Mucosa of rectum (tissue), 2 donors: Measurements from ENCODE around the gene GJB2.

Experiments used
- H3K27ac ChIP-seq, 2 donors: one replicate each; pipeline ENCODE4 v1.7.0; 2013; ENCODE audit warnings: inconsistent platforms in 2 of 2, low read depth in 2 of 2, low read length in 2 of 2
- H3K27me3 ChIP-seq, 2 donors: one replicate each; pipeline ENCODE4 v1.7.0; 2013; ENCODE audit warnings: low read length in 2 of 2; ENCODE audit not compliant: control insufficient read depth in 2 of 2, insufficient read depth in 2 of 2
- H3K36me3 ChIP-seq, 2 donors: one replicate each; pipeline ENCODE4 v1.7.0; 2013; ENCODE audit warnings: low read length in 2 of 2; ENCODE audit not compliant: control insufficient read depth in 2 of 2, insufficient read depth in 2 of 2
- H3K4me1 ChIP-seq, 2 donors: one replicate each; pipeline ENCODE4 v1.7.0; 2013; ENCODE audit warnings: low read length in 2 of 2, mild to moderate bottlenecking in 1 of 2; ENCODE audit not compliant: control insufficient read depth in 2 of 2, insufficient read depth in 2 of 2
- H3K4me3 ChIP-seq, 2 donors: one replicate each; pipeline ENCODE4 v1.7.0; 2013; ENCODE audit warnings: low read length in 2 of 2
- H3K9ac ChIP-seq, 2 donors: one replicate each; pipeline ENCODE4 v1.7.0; 2013; ENCODE audit warnings: low read length in 2 of 2, low read depth in 1 of 2, mild to moderate bottlenecking in 1 of 2
- H3K9me3 ChIP-seq, 2 donors: one replicate each; pipeline ENCODE4 v1.7.0; 2013; ENCODE audit warnings: low read length in 2 of 2; ENCODE audit not compliant: control insufficient read depth in 2 of 2
- donor health status: healthy.
- donor health status: Normal muscosa, but diverticular disease.

GJB2 gene

DNA sequence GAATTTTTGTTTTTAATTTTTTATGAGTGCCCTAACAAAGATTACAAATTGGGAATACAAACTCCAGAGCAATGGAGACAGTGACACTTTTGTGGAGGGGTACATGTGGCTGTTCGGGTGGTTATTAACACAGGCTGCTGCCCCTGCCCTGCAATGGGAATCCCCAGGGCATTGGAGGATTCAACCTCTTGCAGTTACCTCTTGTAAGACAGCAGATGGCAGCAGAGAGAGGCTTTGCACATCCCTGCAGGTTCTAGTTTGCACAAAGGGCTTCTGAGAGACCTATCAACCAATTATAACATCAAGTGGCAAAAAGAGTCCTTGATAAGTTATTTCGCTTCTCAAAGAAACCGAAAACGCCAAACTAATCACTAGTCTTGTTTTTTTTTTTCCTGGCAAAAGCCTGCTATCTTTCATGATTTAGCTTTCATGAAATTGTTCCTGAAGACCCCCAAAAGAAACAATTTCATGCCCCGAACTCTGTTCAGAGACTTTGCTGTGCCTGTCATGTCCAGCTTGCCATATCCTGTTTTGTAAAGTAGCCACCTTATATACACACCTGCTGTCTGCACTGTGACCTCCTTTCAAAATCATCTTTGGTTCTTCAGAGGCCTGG lies 10.4 kb downstream of the GJB2 start:
- Histone ChIP-seq H3K36me3 (no peaks in the 10 kb centered on the region), H3K27ac (no peak overlapping the region), H3K4me3 (no peak overlapping the region), H3K9me3 (no peaks in the 10 kb centered on the region), H3K4me1 (no peaks in the 10 kb centered on the region), H3K27me3 (peaks cover 6% of the 10 kb centered on the region in 2 donors), H3K9ac (no peak overlapping the region)

DNA sequence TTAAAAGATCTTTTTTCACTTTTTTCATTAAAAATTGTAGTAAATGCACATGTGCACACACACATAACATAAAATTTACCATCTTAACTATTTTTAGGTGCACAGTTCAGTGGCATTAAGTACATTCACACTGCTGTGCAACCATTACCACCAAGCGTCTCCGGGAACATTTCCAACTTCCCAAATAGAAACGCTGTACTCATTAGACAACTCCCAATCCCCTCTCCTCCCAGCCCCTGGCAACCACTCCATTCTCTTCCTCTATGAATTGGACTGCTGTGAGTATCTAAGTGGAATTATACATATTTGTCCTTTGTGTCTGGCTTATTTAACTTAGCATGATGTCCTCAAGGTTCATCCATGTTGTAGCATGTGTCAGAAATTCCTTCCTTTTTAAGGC lies 11.6 kb downstream of the GJB2 start:
- no peak overlapping the region for H3K9ac ChIP-seq
- no peaks in the 10 kb centered on the region for H3K4me1 ChIP-seq
- H3K36me3 ChIP-seq, result no peaks in the 10 kb centered on the region
- peaks cover 6% of the 10 kb centered on the region in 2 donors for H3K27me3 ChIP-seq
- no peak overlapping the region for H3K4me3 ChIP-seq
- H3K27ac ChIP-seq, result no peak overlapping the region
- H3K9me3 ChIP-seq, result no peaks in the 10 kb centered on the region

DNA sequence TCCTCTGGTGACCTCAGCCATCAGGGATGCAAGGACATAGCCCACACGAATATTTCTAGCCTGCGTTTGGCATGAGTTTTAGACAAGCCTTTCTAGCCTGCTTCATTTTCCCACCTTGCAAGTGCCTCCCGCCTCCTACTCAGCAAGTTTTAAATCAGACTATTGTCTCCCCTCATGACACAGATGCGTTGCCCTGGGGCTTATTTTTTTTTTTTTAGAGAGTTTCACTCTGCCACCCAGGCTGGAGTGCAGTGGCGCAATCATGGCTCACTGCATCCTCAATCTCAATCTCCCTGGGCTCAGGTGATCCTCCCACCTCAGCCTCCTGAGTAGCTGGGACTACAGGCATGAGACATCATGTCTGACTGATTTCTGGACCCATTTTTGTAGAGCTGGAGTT lies 14.6 kb downstream of the GJB2 start:
- Histone ChIP-seq H3K36me3 (no peaks in the 10 kb centered on the region), H3K9me3 (no peaks in the 10 kb centered on the region), H3K27ac (no peak overlapping the region), H3K9ac (no peak overlapping the region), H3K27me3 (peaks cover 3 to 6% of the 10 kb centered on the region in 2 donors), H3K4me3 (no peak overlapping the region), H3K4me1 (no peaks in the 10 kb centered on the region)

DNA sequence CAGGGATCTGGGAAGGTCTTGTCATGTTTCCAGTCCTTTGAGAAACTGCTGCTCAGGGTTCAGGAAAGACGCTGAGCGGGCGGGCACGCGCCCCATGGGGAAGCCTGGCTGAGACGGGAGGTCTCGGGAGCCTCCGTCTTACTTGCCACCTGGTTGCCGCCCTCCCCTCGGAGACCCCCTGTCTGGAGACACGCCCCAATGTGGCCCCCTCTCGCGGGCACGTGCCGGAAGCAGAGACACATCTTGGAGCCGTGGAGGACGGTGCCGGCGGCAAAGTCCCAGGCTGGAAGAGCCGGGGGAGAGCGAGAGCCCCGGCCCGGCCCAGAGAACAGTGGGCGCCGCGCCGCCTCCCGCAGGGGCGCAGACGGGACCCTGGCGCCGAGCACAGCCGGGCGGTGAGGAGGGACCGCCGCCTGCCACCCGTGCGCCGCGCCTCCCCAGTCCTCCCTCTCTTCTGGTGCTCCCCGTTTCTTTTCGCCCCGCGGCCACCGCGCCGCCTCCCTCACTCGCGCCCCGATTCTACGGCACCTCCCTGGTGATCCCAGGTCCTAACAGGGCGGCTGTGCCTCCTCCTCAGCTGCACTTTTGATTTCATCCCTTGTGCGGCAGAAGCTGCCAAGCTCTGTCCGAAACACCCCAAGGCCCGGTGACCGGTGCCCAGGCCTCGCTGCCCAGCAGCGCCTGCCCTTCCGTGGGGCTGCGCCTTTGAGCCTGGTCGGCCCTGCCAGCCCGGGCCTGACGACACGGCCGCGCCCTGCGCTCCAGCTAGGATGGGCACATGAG lies 15.5 kb downstream of the GJB2 start:
- Histone ChIP-seq H3K36me3 (no peaks in the 10 kb centered on the region), H3K4me1 (no peaks in the 10 kb centered on the region), H3K27ac (no peak overlapping the region), H3K27me3 (peaks cover 3 to 6% of the 10 kb centered on the region in 2 donors), H3K9ac (no peak overlapping the region), H3K4me3 (no peak overlapping the region), H3K9me3 (no peaks in the 10 kb centered on the region)

DNA sequence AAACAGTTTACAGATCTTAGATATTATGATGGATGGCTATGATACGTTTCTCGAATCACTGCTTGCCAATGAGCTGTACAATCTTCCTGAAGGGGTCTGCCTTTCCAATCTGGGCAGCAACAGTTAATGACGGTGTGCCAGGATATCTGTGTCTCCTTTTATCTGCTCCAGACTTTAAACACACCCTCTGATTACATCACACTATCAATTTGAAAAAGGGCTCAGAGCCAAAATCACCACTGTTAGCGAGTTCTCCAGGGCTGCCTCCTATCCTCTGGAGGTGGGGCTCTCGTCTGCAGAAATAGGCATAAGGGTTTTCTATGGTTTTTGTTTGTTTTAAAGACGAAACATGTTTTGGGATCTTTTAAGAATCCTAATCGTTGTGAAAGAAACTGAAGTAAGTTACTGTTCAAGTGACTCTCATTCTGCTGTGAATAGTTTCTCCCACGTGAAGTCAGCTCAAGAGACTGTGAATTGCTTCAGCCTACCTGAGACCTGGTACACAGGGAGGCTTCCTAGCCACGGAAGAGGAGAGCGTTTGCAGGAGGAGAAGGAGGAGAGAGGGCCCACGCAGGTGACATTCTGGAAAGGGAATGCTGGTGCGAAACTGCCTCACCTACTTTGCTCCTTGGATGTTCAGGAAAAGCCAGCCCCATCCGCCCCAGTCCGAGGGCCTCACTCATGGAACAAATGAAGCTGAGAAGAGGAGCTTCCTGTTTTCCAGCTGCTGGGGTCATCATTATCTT lies 16.7 kb downstream of the GJB2 start:
- Histone ChIP-seq H3K9ac (no peak overlapping the region), H3K27me3 (peaks cover 3 to 6% of the 10 kb centered on the region in 2 donors), H3K4me1 (no peaks in the 10 kb centered on the region), H3K27ac (no peak overlapping the region), H3K9me3 (no peaks in the 10 kb centered on the region), H3K36me3 (no peaks in the 10 kb centered on the region), H3K4me3 (no peak overlapping the region)

DNA sequence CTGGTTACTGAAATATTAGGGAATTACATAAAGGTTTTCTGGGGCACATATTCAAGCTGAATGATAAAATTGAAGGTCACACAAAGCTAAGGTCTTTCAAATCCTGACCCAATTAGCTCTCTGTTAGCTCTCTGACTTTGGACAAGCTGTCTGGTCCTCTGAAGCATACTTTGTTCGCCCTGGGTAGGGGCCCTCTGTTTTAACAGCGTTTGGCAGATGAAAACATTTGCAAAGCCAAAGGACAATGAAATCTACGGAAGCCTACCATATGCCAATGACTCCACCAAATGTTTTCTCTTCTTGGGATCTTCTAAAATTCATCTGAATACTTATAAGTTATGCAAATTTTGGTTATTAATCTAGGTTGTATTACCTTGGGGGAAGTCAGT lies 17.3 kb downstream of the GJB2 start:
- H3K4me1 ChIP-seq, result no peaks in the 10 kb centered on the region
- H3K27ac ChIP-seq, result no peak overlapping the region
- no peak overlapping the region for H3K9ac ChIP-seq
- peaks cover 3 to 6% of the 10 kb centered on the region in 2 donors for H3K27me3 ChIP-seq
- no peaks in the 10 kb centered on the region for H3K36me3 ChIP-seq
- H3K9me3 ChIP-seq, result no peaks in the 10 kb centered on the region
- no peak overlapping the region for H3K4me3 ChIP-seq

DNA sequence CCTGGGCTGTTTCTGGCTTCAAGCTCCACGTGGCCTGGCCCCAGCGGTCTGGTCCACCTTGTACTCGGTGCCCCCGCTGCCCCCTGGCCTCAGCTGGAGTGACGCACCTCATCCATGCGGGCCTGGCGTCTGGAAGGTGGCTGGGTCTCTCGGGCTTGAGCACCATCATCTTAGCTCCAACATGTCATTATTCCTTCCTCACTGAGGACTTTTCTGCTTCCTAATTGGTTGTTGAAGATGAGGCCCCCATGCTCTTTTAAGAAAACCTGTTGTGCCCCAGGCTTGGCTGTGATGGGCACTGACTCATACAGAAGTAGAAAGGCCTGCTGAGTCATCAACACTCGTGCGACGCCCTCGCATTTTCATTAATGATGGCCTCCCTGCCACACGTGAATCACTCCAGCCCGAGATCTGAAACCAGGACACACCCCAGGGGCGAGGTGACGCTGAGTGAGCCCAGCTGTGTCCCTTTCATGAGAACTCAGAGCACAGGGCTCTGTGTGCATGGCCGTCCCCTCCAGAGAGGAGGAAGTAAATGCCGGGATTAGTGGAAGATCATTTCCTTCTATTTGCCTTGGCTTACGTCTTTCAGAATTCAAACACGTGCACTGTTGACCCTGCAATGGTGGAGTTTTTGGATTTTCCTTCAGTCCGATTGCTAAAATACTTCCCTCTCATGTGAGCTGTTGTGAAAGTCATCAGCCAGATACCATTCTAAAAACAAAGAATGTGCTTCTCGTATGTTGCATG lies 17.9 kb downstream of the GJB2 start:
- no peak overlapping the region for H3K9ac ChIP-seq
- peak overlapping the region; percentile 5 to 38 for H3K4me3 ChIP-seq
- no peaks in the 10 kb centered on the region for H3K9me3 ChIP-seq
- no peaks in the 10 kb centered on the region for H3K36me3 ChIP-seq
- H3K27ac ChIP-seq, result no peak overlapping the region
- H3K4me1 ChIP-seq, result no peaks in the 10 kb centered on the region
- peaks cover 3 to 6% of the 10 kb centered on the region in 2 donors for H3K27me3 ChIP-seq

DNA sequence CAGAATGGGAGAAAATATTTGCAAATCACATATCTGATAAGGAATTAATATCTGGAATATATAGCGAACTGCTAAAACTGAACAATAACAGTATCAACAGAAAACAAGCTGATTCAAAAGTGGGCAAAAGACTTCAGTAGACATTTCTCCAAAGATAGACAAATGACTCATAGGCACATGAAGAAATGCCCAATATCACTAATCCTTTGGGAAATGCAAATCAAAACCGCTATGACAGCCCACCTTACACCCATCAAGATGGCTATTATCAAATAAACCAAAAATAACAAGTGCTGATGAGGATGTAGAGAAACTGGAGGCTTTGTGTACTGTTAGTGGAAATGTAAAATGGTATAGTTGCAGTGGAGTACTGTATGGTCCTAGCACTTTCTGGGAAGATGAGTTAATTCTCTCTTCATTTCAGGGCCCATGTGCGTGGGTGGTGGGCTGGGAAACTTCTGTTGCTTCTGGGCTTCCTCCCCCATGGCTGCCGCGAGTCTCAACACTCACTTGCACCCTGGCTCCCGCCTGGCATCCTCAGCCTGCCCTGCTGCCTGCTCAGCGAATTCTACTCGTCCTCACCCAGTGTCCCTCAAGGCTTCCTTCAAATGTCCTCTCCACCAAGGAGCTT lies 19.5 kb downstream of the GJB2 start:
- no peaks in the 10 kb centered on the region for H3K9me3 ChIP-seq
- H3K27ac ChIP-seq, result no peak overlapping the region
- H3K4me3 ChIP-seq, result no peak overlapping the region
- peaks cover 3 to 6% of the 10 kb centered on the region in 2 donors for H3K27me3 ChIP-seq
- no peaks in the 10 kb centered on the region for H3K4me1 ChIP-seq
- no peak overlapping the region for H3K9ac ChIP-seq
- no peaks in the 10 kb centered on the region for H3K36me3 ChIP-seq

DNA sequence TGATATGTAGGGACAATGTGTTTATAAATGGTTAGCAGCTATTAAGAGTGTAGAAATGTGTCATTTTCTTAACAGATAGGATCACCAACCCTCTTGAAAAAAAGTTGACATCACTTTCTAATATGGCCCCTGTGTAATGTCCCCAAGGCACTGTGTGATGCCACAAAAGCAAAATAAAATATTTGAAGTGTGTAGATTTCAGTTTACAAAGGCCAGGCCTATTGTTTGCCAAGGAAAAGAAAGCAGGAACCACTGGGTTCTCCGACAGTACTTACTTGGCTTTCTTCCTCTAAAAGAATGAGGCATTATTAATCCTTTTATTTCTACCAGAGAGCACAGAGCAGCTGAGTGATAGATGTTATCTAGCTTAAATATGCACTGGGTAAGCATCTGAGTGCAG lies 21.4 kb downstream of the GJB2 start:
- H3K4me3 ChIP-seq, result no peak overlapping the region
- H3K36me3 ChIP-seq, result no peaks in the 10 kb centered on the region
- H3K9me3 ChIP-seq, result no peaks in the 10 kb centered on the region
- peaks cover 0 to 3% of the 10 kb centered on the region in 2 donors for H3K27me3 ChIP-seq
- H3K4me1 ChIP-seq, result no peaks in the 10 kb centered on the region
- H3K9ac ChIP-seq, result no peak overlapping the region
- H3K27ac ChIP-seq, result no peak overlapping the region
